IMR-90 (cell line): ENCODE data around the gene BOD1L1. TPM values are rescaled to one million over a fixed set of nuclear protein-coding genes. Genes with fewer than 3 reads are reported as not detected.

Experiments used
- ATAC-seq: fragments of 200-7000 bp; cut with Tn5 transposase; 2 replicates; pipeline ENCODE4 v1.9.1; 2020; ENCODE audit warnings: low read depth, mild to moderate bottlenecking, moderate library complexity
- BruUV-seq: library from RNA; stranded (reverse); fragments of 400-500 nt; replicated peaks from 2 replicates; lab custom pipeline; 2021; lab: Mats Ljungman, UMichigan
- CTCF ChIA-PET: fragments of 300-600 bp; formaldehyde crosslinking; extraction: SDS; loops from one replicate; lab custom pipeline; 2021; ENCODE audit warnings: antibody characterized with exemption; lab: Yijun Ruan, JAX
- POLR2A ChIA-PET: fragments of 300-600 bp; sonication (Branson Sonifier 250); formaldehyde crosslinking; loops from one replicate; lab custom pipeline; 2022; ENCODE audit warnings: antibody characterized with exemption; ENCODE audit not compliant: unreplicated experiment; lab: Charles Lee
- DNase-seq: peaks from one replicate; pipeline ENCODE4 v3.0.0; 2013
- H2AFZ ChIP-seq: replicated peaks from 2 replicates; pipeline ENCODE3; 2013; ENCODE audit warnings: low read length, mild to moderate bottlenecking; ENCODE audit not compliant: poor library complexity
- H2AK5ac ChIP-seq: 2 replicates; pipeline ENCODE4 v1.6.1; 2013; ENCODE audit warnings: low read depth, low read length, inconsistent platforms
- H2AK9ac ChIP-seq: replicated peaks from 2 replicates; pipeline ENCODE3; 2013; ENCODE audit warnings: mild to moderate bottlenecking, low read depth, low read length, moderate library complexity; ENCODE audit not compliant: poor library complexity
- H2BK120ac ChIP-seq: 2 replicates; pipeline ENCODE4 v1.6.1; 2013; ENCODE audit warnings: low read depth, low read length, inconsistent platforms
- H2BK15ac ChIP-seq: 3 replicates; pipeline ENCODE4 v1.6.1; 2013; ENCODE audit warnings: low read depth, low read length, inconsistent platforms
- H2BK20ac ChIP-seq: 2 replicates; pipeline ENCODE4 v1.6.1; 2013; ENCODE audit warnings: low read depth, mild to moderate bottlenecking, inconsistent platforms, low read length, moderate library complexity
- H2BK5ac ChIP-seq: 2 replicates; pipeline ENCODE4 v1.6.1; 2013; ENCODE audit warnings: mild to moderate bottlenecking, low read depth, low read length, inconsistent platforms; ENCODE audit not compliant: poor library complexity, severe bottlenecking
- H3K14ac ChIP-seq: replicated peaks from 2 replicates; pipeline ENCODE4 v1.6.1; 2013; ENCODE audit warnings: low read depth, low read length, inconsistent platforms
- H3K18ac ChIP-seq: 2 replicates; pipeline ENCODE4 v1.6.1; 2013; ENCODE audit warnings: low read depth, low read length, control low read depth
- H3K23ac ChIP-seq: 2 replicates; pipeline ENCODE4 v1.6.1; 2013; ENCODE audit warnings: low read depth, low read length, inconsistent platforms
- H3K27ac ChIP-seq: 2 replicates; pipeline ENCODE4 v1.5.1; 2013; ENCODE audit warnings: mild to moderate bottlenecking, control low read depth, low read length; ENCODE audit not compliant: insufficient read depth
- H3K27me3 ChIP-seq: 2 replicates; pipeline ENCODE4 v1.6.1; 2013; ENCODE audit warnings: low read length; ENCODE audit not compliant: control insufficient read depth, insufficient read depth
- H3K36me3 ChIP-seq: 2 replicates; pipeline ENCODE4 v1.6.1; 2013; ENCODE audit warnings: low read length, mixed read lengths; ENCODE audit not compliant: control insufficient read depth, insufficient read depth
- H3K4ac ChIP-seq: 2 replicates; pipeline ENCODE4 v1.6.1; 2013; ENCODE audit warnings: low read depth, low read length, inconsistent platforms
- H3K4me1 ChIP-seq: 2 replicates; pipeline ENCODE4 v1.6.1; 2013; ENCODE audit warnings: low read length, mixed read lengths; ENCODE audit not compliant: control insufficient read depth, insufficient read depth
- H3K4me2 ChIP-seq: 2 replicates; pipeline ENCODE4 v1.6.1; 2013; ENCODE audit warnings: low read depth, mild to moderate bottlenecking, control low read depth, low read length, moderate library complexity
- H3K4me3 ChIP-seq: 2 replicates; pipeline ENCODE4 v1.5.1; 2013; ENCODE audit warnings: low read depth, mild to moderate bottlenecking, control low read depth, low read length, moderate library complexity; ENCODE audit not compliant: insufficient read depth
- H3K56ac ChIP-seq: 2 replicates; pipeline ENCODE4 v1.6.1; 2013; ENCODE audit warnings: low read length, inconsistent platforms; ENCODE audit not compliant: insufficient read depth; ENCODE audit errors: extremely low read depth
- H3K79me1 ChIP-seq, 2 experiments: 2 replicates each; pipeline ENCODE4 v1.6.1; 2013; ENCODE audit warnings: low read length in 2 of 2, inconsistent platforms in 1 of 2, low read depth in 1 of 2
- H3K9ac ChIP-seq: 2 replicates; pipeline ENCODE4 v1.6.1; 2013; ENCODE audit warnings: low read depth, low read length, control low read depth
- H3K9me1 ChIP-seq: 2 replicates; pipeline ENCODE4 v1.6.1; 2013; ENCODE audit warnings: low read length, inconsistent platforms; ENCODE audit not compliant: insufficient read depth
- H3K9me3 ChIP-seq: 2 replicates; pipeline ENCODE4 v1.6.1; 2013; ENCODE audit warnings: low read length; ENCODE audit not compliant: control insufficient read depth, insufficient read depth
- H4K20me1 ChIP-seq: 2 replicates; pipeline ENCODE4 v1.6.1; 2013; ENCODE audit warnings: low read length, inconsistent platforms; ENCODE audit not compliant: insufficient read depth
- H4K5ac ChIP-seq: 2 replicates; pipeline ENCODE4 v1.6.1; 2013; ENCODE audit warnings: mild to moderate bottlenecking, low read depth, low read length, control low read depth
- H4K8ac ChIP-seq, 2 experiments: 2 replicates each; pipeline ENCODE4 v1.6.1; 2013; ENCODE audit warnings: low read depth in 2 of 2, low read length in 2 of 2, control low read depth in 1 of 2, inconsistent platforms in 1 of 2
- H4K91ac ChIP-seq: 2 replicates; pipeline ENCODE4 v1.6.1; 2013; ENCODE audit warnings: low read depth, low read length, inconsistent platforms; ENCODE audit not compliant: insufficient read depth
- BHLHE40 ChIP-seq: fragments of 150-350 bp; IDR thresholded peaks from 2 replicates; pipeline ENCODE4 v1.6.1; 2016; ENCODE audit warnings: mild to moderate bottlenecking, low read depth, low read length
- CEBPB ChIP-seq: IDR thresholded peaks from 2 replicates; pipeline ENCODE4 v1.6.1; 2012; ENCODE audit warnings: low read depth, low read length, improper control_type of control experiment
- CHD1 ChIP-seq: IDR thresholded peaks from 2 replicates; pipeline ENCODE4 v1.6.1; 2012; ENCODE audit warnings: low read depth, low read length, improper control_type of control experiment
- CTCF ChIP-seq: conservative IDR thresholded peaks from 2 replicates; pipeline ENCODE4 v1.5.1; 2012; ENCODE audit warnings: mild to moderate bottlenecking, low read depth, low read length, improper control_type of control experiment
- ELK1 ChIP-seq: fragments of 150-350 bp; IDR thresholded peaks from 2 replicates; pipeline ENCODE4 v1.6.1; 2016; ENCODE audit warnings: low read depth, mild to moderate bottlenecking, low read length, moderate library complexity, borderline replicate concordance
- FOS ChIP-seq: fragments of 150-350 bp; IDR thresholded peaks from 2 replicates; pipeline ENCODE4 v1.6.1; 2016; ENCODE audit warnings: low read depth, low read length
- MAFK ChIP-seq: IDR thresholded peaks from 2 replicates; pipeline ENCODE4 v1.6.1; 2012; ENCODE audit warnings: low read depth, low read length, improper control_type of control experiment
- MAZ ChIP-seq: IDR thresholded peaks from 2 replicates; pipeline ENCODE4 v1.6.1; 2012; ENCODE audit warnings: low read depth, mild to moderate bottlenecking, low read length, improper control_type of control experiment, moderate library complexity, borderline replicate concordance
- MXI1 ChIP-seq: IDR thresholded peaks from 2 replicates; pipeline ENCODE4 v1.6.1; 2012; ENCODE audit warnings: low read depth, mild to moderate bottlenecking, low read length, moderate library complexity, borderline replicate concordance
- NFE2L2 ChIP-seq: fragments of 150-350 bp; IDR thresholded peaks from 2 replicates; pipeline ENCODE4 v1.6.1; 2016; ENCODE audit warnings: low read depth, mild to moderate bottlenecking, low read length
- POLR2A ChIP-seq: IDR thresholded peaks from 2 replicates; pipeline ENCODE4 v1.6.1; 2012; ENCODE audit warnings: mild to moderate bottlenecking, low read depth, low read length
- RAD21 ChIP-seq: IDR thresholded peaks from 2 replicates; pipeline ENCODE4 v1.6.1; 2012; ENCODE audit warnings: low read length, improper control_type of control experiment
- RCOR1 ChIP-seq: IDR thresholded peaks from 2 replicates; pipeline ENCODE4 v1.6.1; 2012; ENCODE audit warnings: mild to moderate bottlenecking, low read length, improper control_type of control experiment; ENCODE audit not compliant: insufficient replicate concordance
- RFX5 ChIP-seq: IDR thresholded peaks from 2 replicates; pipeline ENCODE4 v1.8.0; 2012; ENCODE audit warnings: low read depth, mild to moderate bottlenecking, low read length, moderate library complexity
- SMC3 ChIP-seq: fragments of 150-350 bp; IDR thresholded peaks from 2 replicates; pipeline ENCODE4 v1.6.1; 2016; ENCODE audit warnings: low read depth, mild to moderate bottlenecking, antibody characterized with exemption, low read length, moderate library complexity
- USF2 ChIP-seq: fragments of 150-350 bp; IDR thresholded peaks from 2 replicates; pipeline ENCODE4 v1.6.1; 2017; ENCODE audit warnings: mild to moderate bottlenecking, antibody characterized with exemption, low read length, low read depth
- WGBS, 2 experiments: methylation state at CpG; one replicate each; pipeline versions ENCODE4 v1.1.5 to v1.1.7; 2013; ENCODE audit warnings: missing lambda C conversion rate in 2 of 2; ENCODE audit not compliant: insufficient read length in 1 of 2; ENCODE audit errors: extremely low coverage in 2 of 2; 5-methylcytosine and 5-hydroxymethylcytosine counted together
- dilution Hi-C: fragments of 300-500 bp; cut with HindIII; formaldehyde crosslinking; loops from one replicate; pipeline ENCODE4 v1.14.3; 2018; ENCODE audit warnings: low sequenced_read_pairs; ENCODE audit not compliant: unreplicated experiment
- in situ Hi-C: fragments of 300-500 bp; cut with MboI; formaldehyde crosslinking; loops from 3 replicates; pipeline ENCODE4 v1.14.3; 2019; ENCODE audit warnings: low sequenced_read_pairs, inconsistent platforms, mixed read lengths
- intact Hi-C: fragments of 100-400 bp; cut with micrococcal nuclease; formaldehyde crosslinking; loops from 2 replicates; pipeline ENCODE4 v1.10.0; 2022
- polyA plus RNA-seq, 3 experiments: library from polyadenylated mRNA; depleted of rRNA; stranded (reverse); fragments of >200 nt; gene quantifications; 2 replicates each; pipeline ENCODE4 v1.2.3, GENCODE V29; 2012; ENCODE audit warnings: low replicate concordance in 1 of 3
- total RNA-seq: library from RNA; depleted of rRNA; stranded (reverse); fragments of >200 nt; gene quantifications from 2 replicates; pipeline ENCODE4 v1.2.3, GENCODE V29; 2012

The BOD1L1 gene
- total and polyA plus RNA-seq, 2 of the 4 experiments (the other 2 are of a cell fraction), result 13.5 to 26.9 TPM

GRCh38 chr4:13562876-13563275, 64.6 kb downstream of the BOD1L1 start:
- Histone ChIP-seq H3K4ac (no peak overlapping the region), H3K9me1 (peaks cover 4% of the 10 kb centered on the region; the same call in 1 of the 2 replicates), H2BK120ac (no peak overlapping the region), H3K9me3 (no peaks in the 10 kb centered on the region), H3K4me1 (peaks cover 5% of the 10 kb centered on the region; the same call in 1 of the 2 replicates), H3K27me3 (no peaks in the 10 kb centered on the region), H4K8ac (no peak overlapping the region), H2AK9ac (no peak overlapping the region), H4K5ac (no peak overlapping the region), H2BK5ac (no peak overlapping the region), H3K23ac (no peak overlapping the region), H3K56ac (no peak overlapping the region), H3K9ac (no peak overlapping the region), H3K4me2 (no peak overlapping the region), H3K79me1 (no peaks in the 10 kb centered on the region), H3K14ac (no peak overlapping the region), H3K36me3 (peaks cover 1% of the 10 kb centered on the region; the same call in 1 of the 2 replicates), H2AFZ (no peak overlapping the region), H4K91ac (no peak overlapping the region), H2BK15ac (no peak overlapping the region), H3K18ac (no peak overlapping the region), H2AK5ac (no peak overlapping the region), H4K20me1 (no peaks in the 10 kb centered on the region), H3K4me3 (no peak overlapping the region), H2BK20ac (no peak overlapping the region), H3K27ac (no peak overlapping the region)
- in situ Hi-C loops (no loop called here), dilution Hi-C loops (no loop called here), intact Hi-C loops (no loop called here)
- TF ChIP-seq USF2, result no peak
- no peak for TF ChIP-seq CEBPB
- no peak for TF ChIP-seq RCOR1
- no peak for TF ChIP-seq NFE2L2
- no peak for TF ChIP-seq FOS
- no peak for TF ChIP-seq ELK1
- no peak for TF ChIP-seq CHD1
- TF ChIP-seq BHLHE40, result no peak
- TF ChIP-seq MAZ, result no peak
- no peak for TF ChIP-seq RFX5
- TF ChIP-seq MAFK, result no peak
- TF ChIP-seq RAD21, result no peak
- TF ChIP-seq POLR2A, result no peak
- no peak for TF ChIP-seq MXI1
- no peak for TF ChIP-seq SMC3
- no peak for TF ChIP-seq CTCF
- no TSS peak for BruUV-seq
- DNase-seq, result no peak
- ChIA-PET CTCF (interaction anchor here (0.7 kb wide), 1 partner anchor 564 kb away, joined by 3 read pairs; no protein-coding TSS in a partner anchor), POLR2A (no interaction called here)
- no peak for ATAC-seq
- no CpG with 5 or more reads among the region's 1 CpG for WGBS, 2 experiments
